ELF-1 (cell line): ENCODE measurements around the gene TAF8.
"Not testable (repeated sequence)": the region's sequence is repeated elsewhere in the genome, so short reads cannot be mapped to it uniquely, and the experiment has no call there.

Experiments used
- DNase-seq: peaks from one replicate; pipeline ENCODE4 v3.0.0-alpha.2; 2016; ENCODE audit warnings: low read depth, low spot score

TAF8 gene

DNA sequence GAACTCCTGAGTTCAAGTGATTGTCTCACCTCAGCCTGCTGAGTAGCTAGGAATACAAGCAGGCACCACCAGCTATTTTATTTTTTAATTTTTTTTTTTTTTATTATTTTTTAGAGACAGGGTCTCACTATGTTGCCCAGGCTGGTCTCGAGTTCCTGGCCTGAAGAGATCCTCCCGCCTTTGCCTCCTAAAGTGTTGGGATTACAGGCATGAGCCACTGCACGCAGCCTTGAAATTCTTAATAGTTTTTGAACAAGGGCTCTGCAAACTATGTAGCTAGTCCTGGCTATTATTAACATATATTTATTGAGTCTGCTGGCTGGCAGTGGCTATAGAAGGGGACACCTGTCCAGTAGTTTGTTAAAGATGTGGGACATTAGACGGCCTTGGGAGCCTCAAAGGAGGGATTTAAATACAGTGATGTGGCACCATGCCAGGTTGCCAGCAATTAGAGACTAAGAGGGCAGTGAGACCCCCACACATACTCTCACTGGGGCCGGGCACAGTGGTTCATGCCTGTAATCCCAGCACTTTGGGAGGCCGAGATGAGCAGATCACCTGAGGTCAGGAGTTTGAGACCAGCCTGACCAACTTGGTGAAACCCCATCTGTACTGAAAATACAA, 21.1 kb upstream of the TAF8 start:
- no peak for DNase-seq

DNA sequence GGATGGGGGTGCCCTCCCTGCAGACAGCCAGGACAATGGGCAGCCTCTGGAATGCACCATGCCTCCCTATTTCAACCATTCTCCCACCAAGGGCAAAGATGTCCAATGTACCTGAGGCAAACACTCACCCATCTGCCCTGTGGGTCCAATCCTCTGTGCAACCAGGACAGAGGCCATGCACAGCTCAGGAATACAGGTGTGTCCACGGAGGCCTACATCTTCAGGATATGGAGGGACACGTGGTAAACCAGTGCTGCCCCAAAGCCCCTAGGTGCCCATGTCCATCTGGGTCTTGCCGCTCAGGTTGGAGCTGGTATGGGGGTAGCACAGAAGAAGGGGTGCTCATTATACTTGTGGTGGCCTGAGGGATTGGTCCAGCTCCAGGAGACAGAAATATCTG, 20.4 kb upstream of the TAF8 start:
- no peak for DNase-seq

DNA sequence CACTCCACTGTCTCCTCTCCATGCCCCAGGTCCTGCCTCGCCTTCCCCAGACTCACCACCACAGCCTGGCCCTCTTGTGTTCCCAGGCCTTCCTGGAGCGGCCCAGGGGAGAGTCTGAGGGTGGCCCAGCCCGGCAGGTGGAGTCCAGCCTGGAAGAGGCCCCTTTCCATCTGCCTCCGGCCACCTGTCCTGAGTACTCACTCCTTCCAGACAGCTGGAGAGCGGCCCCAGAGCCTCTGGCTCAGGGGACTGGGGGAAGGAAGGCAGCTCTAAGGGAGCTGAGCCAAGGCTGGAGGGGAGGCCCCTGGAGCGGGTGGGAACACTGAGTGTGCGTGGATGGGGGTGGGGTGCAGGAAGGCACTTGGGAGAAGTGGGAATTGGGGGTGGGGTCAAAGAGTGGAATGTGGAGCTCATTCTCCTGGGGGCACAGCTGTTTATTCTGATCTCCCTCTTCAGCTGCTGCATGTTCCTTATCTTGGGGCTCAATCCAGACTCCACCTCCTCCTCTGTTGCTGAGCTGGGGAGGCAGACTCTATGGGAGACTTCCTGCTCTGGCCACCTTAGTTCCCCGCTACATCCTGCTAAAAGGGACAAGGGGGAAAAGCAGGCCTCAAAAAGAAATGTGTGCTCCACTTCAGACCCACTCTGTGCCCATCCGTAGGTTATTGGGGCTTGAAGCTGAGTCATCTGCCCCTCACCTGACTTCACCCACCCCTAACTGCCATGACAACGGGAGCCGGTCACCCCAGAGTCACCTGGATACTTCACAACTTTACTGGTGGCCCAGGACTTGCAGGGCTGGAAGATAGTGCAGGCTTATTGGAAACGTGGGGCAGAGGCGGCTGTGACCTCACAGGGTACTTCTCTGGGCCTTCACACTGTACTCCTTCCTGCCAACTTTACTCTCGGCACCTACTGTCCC, 19.5 kb upstream of the TAF8 start:
- no peak for DNase-seq

DNA sequence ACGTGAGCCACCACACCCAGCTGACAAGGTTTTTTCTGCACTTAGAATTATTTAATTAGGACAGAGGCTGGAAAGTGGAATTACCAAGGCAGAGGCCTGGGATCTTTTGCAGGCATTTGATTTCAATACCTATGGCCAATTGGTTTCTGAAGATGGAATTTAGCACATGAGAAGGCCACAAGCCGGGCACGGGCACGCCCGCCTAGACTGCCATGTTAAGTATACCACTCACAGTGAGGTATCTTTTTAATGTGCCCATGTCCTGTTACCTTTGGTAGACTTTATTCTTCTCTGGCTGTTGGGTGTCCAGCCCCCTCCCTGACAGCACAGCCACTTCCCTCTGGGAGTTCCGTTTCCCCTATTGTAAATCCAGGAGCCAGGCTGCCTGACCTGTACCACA, 18.0 kb upstream of the TAF8 start:
- no peak for DNase-seq

DNA sequence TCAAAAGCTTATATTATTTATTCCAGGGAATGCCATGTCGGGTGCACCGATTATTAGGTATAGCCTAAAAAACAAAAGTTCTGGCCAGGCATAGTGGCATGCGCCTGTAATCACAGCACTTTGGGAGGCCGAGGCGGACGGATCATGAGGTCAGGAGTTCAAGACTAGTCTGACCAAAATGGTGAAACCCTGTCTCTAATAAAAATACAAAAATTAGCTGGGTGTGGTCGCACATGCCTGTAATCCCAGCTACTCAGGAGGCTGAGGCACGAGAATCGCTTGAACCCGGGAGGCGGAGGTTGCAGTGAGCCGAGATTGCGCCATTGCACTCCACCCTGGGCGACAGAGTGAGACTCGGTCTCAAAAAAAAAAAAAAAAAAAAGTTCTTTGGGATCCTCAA, 12.7 kb upstream of the TAF8 start:
- not testable (repeated sequence) for DNase-seq

DNA sequence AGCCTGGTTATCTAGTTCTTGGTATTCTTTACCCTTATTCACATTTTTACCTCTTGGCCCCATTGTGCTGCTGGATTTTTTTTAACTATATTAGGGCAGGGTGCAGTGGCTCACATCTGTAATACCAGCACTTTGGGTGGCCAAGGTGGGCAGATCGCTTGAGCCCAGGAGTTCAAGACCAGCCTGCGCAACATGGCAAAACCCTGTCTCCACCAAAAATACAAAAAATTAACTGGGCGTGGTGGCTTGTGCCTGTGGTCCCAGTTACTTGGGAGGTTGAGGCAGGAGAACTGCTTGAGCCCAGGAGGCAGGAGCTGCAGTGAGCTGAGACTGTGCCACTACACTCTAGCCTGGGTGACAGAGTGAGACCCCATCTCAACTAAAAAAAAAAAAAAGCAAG, 12.2 kb upstream of the TAF8 start:
- no peak for DNase-seq

DNA sequence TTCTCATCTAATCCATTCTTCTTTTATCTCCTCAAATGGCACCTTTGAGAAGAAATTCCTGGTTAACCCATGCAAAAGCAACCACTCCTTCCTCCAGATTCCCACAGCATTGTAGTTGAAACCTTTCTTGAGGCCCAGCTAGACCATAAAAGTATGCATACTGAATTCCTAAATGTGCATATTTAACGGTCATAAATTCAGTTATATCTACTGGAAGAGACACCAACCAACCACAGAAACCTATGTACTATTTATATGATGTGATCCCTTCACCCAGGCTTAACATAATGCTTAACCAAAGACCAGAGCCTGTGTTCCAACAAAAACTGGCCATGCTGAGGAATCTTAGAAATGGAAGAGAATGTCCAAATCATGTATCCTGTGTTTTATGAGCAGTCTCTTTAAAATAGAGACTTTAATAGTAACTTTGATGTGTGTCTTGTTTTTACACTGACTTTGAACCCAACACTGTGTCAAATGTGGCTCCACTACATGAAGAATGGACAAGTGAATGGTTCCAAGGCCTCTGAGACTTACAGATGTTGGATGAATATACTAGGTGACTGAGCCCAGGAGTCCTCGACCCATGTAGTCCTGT, 11.4 kb upstream of the TAF8 start:
- DNase-seq: no peak

DNA sequence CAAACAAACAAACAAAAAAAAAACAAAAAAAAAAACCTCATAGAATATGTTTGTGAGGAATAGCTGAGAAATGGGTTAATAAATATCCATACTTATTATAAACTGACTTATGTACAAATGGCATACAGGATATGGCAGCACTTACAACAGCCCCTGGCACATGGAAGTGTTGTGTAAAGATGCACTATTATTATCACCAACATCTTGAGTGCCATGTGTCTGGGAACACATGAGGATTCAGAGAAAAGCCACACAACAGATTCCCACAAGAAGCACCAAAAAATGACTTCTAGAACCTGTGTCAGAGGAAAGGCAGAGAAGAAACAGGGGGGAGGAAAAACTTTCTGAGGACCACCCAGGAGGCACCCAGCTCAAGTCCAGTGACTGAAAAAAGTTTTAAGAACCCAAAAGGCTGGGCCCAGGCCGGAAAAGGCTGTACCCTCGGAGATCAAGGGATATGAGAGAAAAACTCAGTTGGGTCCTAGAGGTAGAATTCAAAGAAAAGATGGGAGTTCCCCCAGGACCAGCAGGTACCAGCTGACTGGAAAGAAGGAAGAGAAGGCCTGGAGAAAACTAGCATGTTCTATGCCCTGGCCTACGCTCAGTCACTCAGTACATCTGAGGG, 9.4 kb upstream of the TAF8 start:
- DNase-seq: no peak

DNA sequence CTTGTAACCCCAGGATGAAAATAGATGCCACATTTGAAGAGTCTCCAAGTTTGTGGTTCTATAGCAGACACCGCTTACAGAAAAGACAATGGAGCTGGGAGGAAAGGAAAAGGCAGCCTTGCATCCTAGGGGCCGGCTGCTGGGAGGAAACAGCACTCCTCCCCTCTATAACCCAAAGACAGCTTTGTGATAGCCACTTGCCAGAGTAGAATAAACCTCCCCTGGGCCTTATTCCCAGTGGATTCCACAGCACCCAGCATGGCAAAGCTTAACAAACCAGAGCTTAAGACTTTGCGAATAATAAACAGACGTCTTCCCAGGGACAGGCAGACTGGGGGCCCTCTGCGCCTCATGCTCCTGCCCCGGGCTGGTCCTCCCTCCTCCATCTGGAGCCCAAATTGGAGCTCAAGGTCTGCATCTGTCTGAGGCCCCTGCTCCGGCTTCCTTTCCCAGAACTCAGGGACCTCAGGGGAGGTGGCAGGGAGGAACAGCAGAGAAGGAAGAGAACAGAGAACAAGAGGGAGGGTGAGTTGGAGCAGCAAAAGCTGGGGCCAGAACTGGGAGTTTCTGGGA, 8.8 kb upstream of the TAF8 start:
- no peak for DNase-seq

DNA sequence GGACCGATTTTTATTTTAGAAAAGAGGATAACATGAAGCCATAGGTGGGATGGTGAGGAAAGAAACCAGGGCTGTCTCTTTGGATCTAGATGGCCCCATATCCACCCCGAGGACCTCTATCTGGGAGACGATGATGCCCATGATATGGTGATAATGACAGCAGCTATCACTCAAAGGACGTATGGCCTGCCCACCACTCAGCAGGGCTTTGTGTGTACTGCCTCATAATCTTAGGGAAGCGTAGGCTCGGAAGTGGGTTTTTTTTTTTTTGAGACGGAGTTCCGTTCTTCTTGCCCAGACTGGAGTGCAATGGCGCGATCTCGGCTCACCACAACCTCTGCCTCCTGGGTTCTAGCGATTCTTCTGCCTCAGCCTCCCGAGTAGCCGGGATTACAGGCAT, 8.2 kb upstream of the TAF8 start:
- no peak for DNase-seq

DNA sequence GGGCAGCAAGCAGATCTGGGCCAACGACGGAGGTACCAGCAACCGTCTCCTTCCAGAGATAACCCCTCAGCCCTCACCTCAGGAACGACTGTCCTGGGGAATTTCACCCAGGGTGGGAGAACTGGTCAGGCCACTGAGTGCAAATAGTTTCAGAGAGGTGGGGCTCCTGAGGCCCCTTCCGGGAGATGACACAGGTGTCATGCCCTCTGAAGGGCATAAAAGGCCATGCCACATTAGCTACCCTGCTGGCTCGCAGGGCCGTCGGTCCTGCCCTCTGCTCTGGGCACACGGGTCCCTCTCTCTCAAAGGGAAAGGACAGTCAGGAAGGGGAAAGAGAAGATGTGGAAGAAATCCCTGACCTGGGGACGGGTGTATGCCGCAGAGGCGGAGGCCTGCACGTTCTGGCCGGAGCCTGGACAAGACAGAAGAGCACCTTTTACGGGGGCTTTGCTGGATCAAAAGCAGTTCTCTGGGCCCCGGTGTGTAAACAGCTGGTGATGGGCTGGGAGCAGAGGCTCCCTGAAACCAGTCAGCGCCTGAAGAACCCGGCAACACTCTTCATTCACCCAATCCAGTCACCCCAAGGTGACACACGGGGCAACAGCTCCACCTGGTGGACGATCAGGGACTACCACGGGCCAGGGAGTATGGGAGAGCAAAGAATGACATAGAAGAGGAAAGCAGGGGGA, 6.4 kb upstream of the TAF8 start:
- DNase-seq: peak; percentile 93

DNA sequence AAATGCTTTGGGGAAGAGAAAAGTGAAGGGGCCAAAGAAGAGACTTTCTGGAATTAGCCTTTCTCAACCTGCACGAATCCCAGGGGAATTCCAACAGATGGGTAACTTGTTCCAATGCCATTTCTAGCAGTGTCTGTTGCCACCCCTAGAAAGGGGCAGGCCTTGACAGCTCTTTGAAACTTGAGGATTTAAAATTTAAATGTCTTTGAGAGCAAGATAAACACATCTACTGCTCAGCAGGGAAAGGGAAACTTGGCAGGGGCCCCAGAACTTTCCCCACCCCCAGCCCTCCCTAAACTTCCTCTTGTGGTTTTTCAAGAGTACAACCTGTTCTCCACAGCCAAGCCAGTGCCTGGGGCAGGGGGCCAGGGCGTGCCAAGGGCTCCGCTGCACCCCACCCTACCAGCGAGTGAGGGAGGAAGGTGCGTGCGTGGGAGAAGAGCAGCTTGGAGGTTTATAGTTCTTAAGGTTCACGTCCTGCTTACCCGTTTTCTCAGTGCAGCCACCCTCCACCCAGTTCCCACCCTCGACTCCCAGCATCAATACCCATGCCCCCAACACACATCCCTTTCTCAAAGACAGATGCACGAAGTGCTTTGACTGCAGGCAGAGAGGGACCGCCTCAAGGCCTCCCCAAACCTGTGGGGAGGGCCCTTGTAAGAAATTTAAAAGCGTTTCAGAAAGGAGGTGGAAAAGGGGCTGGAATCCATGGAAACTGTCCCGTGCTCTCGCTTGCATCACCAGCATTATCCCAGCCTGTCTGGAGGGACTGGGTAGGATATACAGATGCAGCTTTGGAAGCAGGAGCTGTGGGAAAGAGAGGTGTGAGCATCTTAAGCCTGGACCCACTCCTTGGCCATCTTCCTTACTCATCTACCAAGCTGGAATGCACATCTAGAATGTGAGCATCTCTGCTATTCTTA, 4.5 kb upstream of the TAF8 start:
- DNase-seq: peak; percentile 69

DNA sequence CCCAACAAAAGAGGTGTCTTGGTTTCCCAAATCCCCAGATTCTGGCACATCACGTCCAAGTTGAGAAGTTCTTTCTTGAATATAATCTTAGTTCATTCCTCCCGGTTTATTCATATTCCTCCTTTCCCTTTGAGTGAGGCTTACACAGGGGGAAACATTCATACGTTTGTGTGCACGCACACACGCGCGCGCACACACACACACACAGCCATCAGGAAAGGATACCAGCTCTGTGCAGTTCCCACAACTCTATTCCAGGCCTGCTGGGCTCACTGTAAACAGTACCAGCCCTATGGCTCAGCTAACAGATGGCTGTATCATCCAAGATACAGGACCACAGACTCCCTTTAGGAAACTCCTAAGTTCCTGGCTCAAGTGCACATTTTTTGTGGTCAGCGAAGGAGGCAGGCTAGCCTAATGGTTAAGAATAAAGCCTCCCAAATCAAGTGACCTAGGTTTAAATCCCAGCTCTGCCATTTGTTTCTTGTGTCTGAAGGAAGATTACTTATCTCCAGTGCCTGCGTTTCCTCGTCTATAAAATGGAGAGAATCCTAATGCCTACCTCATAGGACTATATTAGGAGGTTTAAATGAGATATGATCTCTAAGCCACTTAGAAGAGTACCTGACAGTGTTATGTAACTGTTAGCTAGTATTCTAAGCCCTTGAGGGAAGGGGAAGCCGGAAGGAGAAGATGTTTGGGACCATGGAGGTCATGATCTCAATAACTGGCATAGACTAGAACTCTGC, 3.7 kb upstream of the TAF8 start:
- no peak for DNase-seq

DNA sequence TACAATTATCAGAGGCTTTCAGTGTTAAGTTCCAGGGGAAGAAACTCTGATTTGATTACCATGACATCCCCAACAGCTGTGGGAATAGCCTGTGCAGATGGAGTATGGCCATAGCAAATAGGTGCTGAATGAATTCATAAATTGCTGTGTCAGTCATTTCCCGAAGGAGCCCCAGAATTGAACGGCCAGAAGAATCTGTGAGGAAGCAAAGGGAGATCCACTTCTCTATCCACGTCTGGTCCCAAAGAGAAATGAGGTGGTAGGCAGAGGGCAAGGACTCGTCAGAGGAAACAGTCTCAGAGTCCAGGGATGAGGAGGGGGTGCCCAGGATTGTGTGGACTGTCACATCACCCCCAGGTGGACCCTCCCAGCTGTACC, 3.1 kb upstream of the TAF8 start:
- DNase-seq: no peak

DNA sequence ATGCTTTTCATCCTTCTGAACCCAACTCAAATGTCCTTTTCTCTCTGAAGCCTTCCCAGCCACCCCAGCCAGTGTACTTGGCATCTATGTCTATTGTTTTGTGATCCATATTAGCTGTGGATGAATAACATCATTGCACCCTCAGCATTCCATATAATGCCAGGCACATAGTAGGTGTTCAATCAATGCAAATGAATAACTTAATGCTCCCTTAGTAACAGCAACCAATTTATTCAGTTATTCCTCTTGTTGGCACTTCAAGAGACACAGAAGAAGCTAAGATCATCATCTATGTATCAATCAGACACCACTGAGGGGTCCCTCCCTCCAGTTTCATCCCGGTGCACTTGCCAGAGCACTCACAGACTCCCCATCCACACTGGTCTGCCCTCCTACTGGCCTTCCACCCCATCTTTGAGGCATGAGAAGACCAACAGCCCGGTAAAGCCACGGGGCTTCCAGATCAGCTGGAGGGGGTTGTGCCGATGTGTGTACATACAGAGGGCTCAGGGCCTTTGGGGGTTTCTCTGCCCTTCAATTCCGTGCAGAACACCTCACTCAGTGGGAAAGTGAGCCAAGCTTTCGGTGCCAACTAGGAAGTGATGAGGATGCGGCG, 2.4 kb upstream of the TAF8 start:
- DNase-seq: no peak

DNA sequence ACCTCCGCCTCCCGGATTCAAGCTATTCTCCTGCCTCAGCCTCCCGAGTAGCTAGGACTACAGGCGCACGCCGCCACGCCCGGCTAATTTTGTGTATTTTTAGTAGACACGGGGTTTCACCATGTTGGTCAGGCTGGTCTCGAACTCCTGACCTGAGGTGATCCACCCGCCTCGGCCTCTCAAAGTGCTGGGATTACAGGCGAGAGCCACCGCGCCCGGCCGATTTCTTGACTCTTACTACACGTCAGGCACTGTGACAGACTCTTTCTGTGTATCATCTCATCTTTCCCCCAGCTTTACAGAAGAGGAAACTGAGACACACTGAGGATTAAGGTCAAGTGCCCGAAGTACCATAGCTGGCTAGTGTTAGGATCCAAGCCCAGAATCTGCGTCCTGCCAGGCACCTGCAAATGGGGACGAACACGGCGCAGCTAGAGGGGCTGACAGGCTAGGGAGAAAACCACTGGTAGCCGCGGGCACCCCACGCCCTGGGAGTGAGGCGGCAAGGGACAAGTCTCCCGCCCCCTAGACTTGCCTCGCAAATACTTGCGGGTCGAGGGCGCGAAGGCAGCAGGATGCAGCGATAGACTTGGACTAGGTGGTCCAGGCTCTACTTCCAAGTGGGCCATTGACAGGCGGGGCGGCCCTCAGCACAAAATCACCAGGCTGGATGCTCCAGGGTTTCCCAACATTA, 1.1 kb upstream of the TAF8 start:
- peak; percentile 20 for DNase-seq

DNA sequence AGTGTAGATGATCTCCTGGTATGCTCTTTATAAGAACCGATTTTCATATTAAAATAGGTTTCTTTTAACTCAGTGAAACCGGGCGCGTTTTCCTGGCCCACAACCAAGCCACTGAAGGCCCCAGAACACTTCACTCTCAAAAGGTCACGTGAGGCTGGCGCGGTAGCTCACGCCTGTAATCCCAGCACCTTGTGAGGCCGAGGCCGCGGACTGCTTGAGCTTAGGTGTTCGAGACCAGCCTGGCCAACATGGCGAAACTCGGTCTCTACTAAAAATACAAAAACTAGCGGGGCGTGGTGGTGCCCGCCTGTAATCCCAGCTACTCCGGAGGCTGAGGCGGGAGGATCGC, 402 bp upstream of the TAF8 start:
- no peak for DNase-seq

DNA sequence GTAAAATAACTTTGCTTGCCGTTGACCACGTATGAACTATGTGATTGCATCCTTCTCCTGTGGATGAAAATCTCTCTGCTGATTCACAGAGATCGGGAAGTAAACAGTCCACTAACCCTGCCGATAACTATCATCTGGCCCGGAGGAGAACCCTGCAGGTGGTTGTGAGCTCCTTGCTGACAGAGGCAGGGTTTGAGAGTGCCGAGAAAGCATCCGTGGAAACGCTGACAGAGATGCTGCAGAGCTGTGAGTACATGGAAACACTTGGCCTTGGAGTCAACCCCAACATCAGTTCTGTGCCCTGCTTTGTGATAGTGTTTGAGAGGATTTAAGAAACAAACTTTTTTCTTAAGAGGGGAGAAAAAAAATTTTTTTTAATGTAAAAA, 937 bp downstream of the TAF8 start:
- DNase-seq: no peak

DNA sequence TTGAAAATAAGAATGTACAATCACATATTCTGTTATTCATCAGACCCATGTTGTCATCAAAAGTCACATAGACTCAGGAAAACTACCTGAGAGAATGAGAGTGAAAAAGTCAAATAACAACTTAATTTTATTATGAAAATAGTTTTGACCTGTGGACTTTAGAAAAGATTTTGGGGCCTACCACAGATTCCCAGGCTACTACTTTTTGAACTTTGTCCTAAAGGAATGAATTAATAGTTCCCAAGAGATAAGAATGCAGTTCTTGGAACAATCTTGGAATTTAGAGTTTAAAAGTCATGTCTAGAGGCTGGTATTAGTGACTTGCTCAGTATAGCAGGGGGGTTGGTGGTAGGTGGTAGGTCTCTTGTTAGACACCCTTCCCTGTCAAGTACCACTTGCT, 3.3 kb downstream of the TAF8 start:
- DNase-seq: no peak
